Ishikawa (cell line): ENCODE results near the gene BMP7.

Source experiments
- CREB1 ChIP-seq: IDR thresholded peaks from 2 replicates; pipeline ENCODE4 v1.6.1; 2012; ENCODE audit warnings: low read depth
- EGR1 ChIP-seq: IDR thresholded peaks from 2 replicates; pipeline ENCODE4 v1.6.1; 2012
- EP300 ChIP-seq: IDR thresholded peaks from 2 replicates; pipeline ENCODE4 v1.6.1; 2012; ENCODE audit warnings: borderline replicate concordance
- FOXM1 ChIP-seq: IDR thresholded peaks from 2 replicates; pipeline ENCODE4 v1.6.1; 2012; ENCODE audit warnings: low read depth, borderline replicate concordance
- NFIC ChIP-seq: IDR thresholded peaks from 2 replicates; pipeline ENCODE4 v1.6.1; 2012
- RAD21 ChIP-seq: IDR thresholded peaks from 2 replicates; pipeline ENCODE4 v1.6.1; 2012; ENCODE audit warnings: low read depth
- TAF1 ChIP-seq: IDR thresholded peaks from 2 replicates; pipeline ENCODE4 v1.6.1; 2012; ENCODE audit warnings: low read depth, mild to moderate bottlenecking
- TCF12 ChIP-seq: IDR thresholded peaks from 2 replicates; pipeline ENCODE4 v1.6.1; 2012; ENCODE audit warnings: low read depth
- TEAD4 ChIP-seq: IDR thresholded peaks from 2 replicates; pipeline ENCODE4 v1.6.1; 2012
- YY1 ChIP-seq: IDR thresholded peaks from 2 replicates; pipeline ENCODE4 v1.6.1; 2012; ENCODE audit warnings: low read depth
- ZBTB7A ChIP-seq: IDR thresholded peaks from 2 replicates; pipeline ENCODE4 v1.6.1; 2012; ENCODE audit warnings: low read depth
- TF ChIP-seq, protein P1 (sequence below): IDR thresholded peaks from 2 replicates; pipeline ENCODE4 v1.6.1; 2012; ENCODE audit warnings: low read depth, mild to moderate bottlenecking
- TF ChIP-seq, protein P2 (sequence below): IDR thresholded peaks from 2 replicates; pipeline ENCODE4 v1.6.1; 2012
- TF ChIP-seq, protein P3 (sequence below): IDR thresholded peaks from 2 replicates; pipeline ENCODE4 v1.6.1; 2012

DNA sequence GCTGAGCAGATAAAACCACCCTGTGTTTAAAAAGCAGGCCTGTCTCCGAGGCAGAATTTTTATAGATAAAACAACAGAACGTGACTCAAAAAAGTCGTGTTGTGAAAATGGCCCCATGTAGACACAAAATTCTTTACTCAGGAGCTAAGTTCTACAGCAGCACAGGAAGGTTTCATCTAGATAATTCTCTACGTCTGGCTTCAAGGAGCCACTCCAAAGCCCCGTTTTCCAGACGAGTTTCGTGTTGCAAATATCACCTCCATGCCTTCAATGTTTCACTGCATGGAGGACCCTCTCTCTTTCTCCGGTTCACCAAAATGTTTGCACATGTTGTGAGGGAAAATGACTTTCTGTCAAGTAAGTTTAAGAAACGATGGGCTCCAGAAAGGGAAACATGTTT, 12.0 kb upstream of the BMP7 start:
- TF ChIP-seq, protein P1, sequence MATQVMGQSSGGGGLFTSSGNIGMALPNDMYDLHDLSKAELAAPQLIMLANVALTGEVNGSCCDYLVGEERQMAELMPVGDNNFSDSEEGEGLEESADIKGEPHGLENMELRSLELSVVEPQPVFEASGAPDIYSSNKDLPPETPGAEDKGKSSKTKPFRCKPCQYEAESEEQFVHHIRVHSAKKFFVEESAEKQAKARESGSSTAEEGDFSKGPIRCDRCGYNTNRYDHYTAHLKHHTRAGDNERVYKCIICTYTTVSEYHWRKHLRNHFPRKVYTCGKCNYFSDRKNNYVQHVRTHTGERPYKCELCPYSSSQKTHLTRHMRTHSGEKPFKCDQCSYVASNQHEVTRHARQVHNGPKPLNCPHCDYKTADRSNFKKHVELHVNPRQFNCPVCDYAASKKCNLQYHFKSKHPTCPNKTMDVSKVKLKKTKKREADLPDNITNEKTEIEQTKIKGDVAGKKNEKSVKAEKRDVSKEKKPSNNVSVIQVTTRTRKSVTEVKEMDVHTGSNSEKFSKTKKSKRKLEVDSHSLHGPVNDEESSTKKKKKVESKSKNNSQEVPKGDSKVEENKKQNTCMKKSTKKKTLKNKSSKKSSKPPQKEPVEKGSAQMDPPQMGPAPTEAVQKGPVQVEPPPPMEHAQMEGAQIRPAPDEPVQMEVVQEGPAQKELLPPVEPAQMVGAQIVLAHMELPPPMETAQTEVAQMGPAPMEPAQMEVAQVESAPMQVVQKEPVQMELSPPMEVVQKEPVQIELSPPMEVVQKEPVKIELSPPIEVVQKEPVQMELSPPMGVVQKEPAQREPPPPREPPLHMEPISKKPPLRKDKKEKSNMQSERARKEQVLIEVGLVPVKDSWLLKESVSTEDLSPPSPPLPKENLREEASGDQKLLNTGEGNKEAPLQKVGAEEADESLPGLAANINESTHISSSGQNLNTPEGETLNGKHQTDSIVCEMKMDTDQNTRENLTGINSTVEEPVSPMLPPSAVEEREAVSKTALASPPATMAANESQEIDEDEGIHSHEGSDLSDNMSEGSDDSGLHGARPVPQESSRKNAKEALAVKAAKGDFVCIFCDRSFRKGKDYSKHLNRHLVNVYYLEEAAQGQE: no peak
- no peak for TF ChIP-seq RAD21
- TF ChIP-seq EGR1: no peak
- TF ChIP-seq TEAD4: no peak
- no peak for TF ChIP-seq EP300
- no peak for TF ChIP-seq TCF12
- TF ChIP-seq YY1: no peak
- no peak for TF ChIP-seq TAF1
- no peak for TF ChIP-seq CREB1
- no peak for TF ChIP-seq FOXM1
- TF ChIP-seq, protein P2, sequence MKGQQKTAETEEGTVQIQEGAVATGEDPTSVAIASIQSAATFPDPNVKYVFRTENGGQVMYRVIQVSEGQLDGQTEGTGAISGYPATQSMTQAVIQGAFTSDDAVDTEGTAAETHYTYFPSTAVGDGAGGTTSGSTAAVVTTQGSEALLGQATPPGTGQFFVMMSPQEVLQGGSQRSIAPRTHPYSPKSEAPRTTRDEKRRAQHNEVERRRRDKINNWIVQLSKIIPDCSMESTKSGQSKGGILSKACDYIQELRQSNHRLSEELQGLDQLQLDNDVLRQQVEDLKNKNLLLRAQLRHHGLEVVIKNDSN: no peak
- TF ChIP-seq NFIC: no peak
- TF ChIP-seq ZBTB7A: no peak
- TF ChIP-seq, protein P3, sequence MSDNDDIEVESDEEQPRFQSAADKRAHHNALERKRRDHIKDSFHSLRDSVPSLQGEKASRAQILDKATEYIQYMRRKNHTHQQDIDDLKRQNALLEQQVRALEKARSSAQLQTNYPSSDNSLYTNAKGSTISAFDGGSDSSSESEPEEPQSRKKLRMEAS: no peak
